GM19455 (cell line): ENCODE measurements around the gene SKP1.
A peak's percentile ranks its signal among the peaks of the same experiment; 100 is the strongest.
"Not testable (repeated sequence)": the region's sequence is repeated elsewhere in the genome, so short reads cannot be mapped to it uniquely, and the experiment has no call there.

Experiments used
- ATAC-seq: cut with Tn5 transposase; IDR thresholded peaks from one replicate; pipeline ENCODE4 v1.9.1; 2021; ENCODE audit not compliant: unreplicated experiment

The SKP1 gene

GRCh38 chr5:134176511-134177368 lies at the start of gene SKP1:
TSS of gene SKP1 (minus strand) at chr5:134176950. CDS start at chr5:134174022, 2,928 bp downstream.
- peak; percentile 78 for ATAC-seq

- peak; percentile 79 for ATAC-seq
Measured at GRCh38 chr5:134225780-134226440, 49.2 kb upstream of the SKP1 start, which contains the start of gene PPP2CA. TSS of gene PPP2CA (minus strand) at chr5:134226073. CDS start at chr5:134225861, 212 bp downstream.

GRCh38 chr5:134224888-134225779 lies 48.4 kb upstream of the SKP1 start:
- ATAC-seq, result peak; percentile 44

GRCh38 chr5:134223406-134224248 lies 46.9 kb upstream of the SKP1 start:
- no peak for ATAC-seq

GRCh38 chr5:134221690-134222089 lies 44.9 kb upstream of the SKP1 start:
- ATAC-seq, result not testable (repeated sequence)

DNA sequence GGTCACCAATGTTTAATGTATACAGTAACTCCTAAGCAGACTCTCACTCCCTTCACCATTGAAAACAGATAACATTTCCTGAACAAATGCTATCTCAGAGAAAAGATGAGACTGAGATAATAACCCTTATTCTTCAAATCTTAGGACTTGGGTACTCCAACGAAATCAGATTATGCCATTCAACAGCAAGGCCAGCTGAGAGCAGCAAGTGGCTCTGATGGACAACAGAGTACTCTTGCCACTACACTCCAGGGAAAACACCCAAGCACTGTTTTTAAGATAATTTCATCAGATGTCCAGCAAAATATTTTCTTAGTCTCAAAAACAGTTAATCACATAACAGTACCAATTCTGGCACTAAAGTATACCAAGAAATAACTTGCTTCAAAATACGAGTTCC lies 39.0 kb upstream of the SKP1 start:
- no peak for ATAC-seq

GRCh38 chr5:134211263-134212031 lies 34.7 kb upstream of the SKP1 start:
- not testable (repeated sequence) for ATAC-seq

DNA sequence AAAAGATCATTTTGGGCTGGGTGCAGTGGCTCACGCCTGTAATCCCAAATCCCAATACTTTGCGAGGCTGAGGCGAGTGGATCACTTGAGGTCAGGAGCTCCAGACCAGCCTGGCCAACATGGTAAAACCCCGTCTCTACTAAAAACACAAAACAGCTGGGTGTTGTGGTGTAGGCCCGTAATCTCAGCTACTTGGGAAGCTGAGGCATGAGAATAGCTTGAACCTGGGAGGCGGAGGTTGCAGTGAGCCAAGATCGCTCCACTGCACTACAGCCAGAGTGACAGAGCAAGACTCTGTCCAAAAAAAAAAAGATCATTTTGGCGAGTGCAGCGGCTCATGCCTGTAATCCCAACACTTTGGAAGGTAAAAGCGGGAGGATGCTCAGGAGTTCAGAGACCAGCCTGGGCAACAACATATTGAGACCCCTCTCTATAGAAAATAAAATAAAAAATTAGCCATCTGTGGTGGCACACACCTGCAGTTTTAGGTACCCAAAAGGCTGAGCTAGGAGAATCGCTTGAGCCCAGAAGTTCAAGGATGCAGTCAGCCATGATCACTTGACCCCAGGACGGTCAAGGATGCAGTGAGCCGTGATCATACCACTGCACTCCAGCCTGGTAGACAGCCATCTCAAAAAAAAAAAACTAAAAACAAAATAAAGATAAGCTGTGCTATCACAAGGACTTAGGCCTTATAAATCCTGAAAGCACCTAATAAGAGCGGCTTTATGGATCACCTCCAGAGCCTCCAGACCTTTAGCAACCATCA lies 32.9 kb upstream of the SKP1 start:
- no peak for ATAC-seq

DNA sequence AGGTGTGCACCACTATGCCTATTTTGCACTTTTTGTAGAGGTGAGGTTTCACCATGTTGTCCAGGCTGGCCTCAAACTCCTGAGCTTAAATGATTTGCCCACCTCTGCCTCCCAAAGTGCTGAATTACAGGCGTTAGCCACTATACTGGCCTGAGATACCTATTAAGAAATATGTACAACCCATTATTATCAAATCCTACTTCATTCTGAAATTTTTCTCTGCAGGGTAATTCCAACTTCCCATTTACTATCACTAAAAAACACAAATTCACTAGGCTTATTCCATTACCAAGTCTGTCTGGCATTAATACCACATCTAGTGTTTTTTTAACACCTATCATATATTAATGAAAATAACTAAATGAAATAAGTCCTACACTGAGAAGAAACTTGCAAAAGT lies 30.9 kb upstream of the SKP1 start:
- ATAC-seq, result no peak

DNA sequence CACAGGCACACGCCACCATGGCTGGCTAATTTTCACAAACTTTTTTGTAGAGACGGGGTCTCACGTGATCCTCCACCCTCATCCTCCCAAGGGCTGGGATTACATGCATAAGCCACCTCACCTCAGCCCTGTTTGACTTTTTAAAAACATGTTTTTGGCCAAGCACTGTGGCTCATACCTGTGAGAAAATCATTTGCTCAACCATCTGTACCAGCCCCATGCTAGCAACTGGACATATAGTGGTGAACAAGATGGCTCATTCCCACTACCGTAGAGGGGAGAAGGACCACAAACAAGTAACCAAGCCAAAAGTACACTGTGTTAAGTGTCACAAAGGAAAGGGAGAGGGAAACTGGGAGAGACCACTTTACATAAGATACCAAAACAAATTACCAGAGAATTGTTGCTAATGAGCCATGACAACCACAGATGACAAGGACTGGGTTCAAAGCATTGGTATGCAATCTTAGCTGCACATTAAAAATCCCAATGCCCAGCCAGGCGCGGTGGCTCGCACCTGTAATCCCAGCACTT lies 29.9 kb upstream of the SKP1 start:
- no peak for ATAC-seq

- ATAC-seq, result no peak
Measured at GRCh38 chr5:134204575-134204974, 27.8 kb upstream of the SKP1 start.

DNA sequence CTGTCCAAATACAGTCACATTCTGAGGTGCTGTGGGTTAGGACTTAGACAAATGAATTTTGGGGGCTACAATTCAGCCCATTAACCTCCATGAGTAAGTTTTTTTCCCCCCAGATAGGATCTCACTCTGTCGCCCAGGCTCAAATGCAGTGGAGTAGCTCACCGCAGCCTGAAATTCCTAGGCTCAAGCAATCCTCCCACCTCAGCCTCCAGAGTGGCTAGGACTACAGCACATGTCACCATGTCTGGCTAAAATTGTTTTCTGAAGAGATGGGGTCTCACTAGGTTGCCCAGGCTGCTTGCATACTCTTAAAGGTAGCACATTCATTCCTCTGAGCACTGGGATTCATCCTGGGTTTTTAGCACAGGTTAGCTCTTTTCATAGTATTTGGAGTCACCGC lies 26.9 kb upstream of the SKP1 start:
- no peak for ATAC-seq

- no peak for ATAC-seq
Measured at GRCh38 chr5:134195666-134196065, 18.9 kb upstream of the SKP1 start.

- no peak for ATAC-seq
Measured at GRCh38 chr5:134189031-134189430, 12.3 kb upstream of the SKP1 start.

DNA sequence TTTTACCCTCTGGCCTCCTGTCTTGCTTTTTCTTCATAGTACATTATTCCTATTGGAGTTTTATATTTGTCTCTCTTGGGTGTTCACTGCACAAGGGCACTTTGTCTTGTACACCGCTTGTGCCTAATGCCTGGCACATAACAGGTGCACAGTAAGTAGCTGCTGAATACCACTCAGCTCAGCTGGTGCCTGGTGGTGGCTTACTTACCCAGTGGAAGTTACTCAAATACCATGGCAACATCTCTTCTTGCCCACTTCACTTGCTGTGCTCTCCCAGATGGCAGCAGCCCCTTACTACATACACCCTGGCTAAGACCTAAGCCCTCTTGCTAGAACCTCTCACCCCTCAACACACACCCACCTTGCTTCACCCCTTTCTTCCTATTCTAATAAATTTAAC lies 11.3 kb upstream of the SKP1 start:
- ATAC-seq, result no peak

GRCh38 chr5:134184155-134185135 lies 7.7 kb upstream of the SKP1 start:
- peak; percentile 73 for ATAC-seq

DNA sequence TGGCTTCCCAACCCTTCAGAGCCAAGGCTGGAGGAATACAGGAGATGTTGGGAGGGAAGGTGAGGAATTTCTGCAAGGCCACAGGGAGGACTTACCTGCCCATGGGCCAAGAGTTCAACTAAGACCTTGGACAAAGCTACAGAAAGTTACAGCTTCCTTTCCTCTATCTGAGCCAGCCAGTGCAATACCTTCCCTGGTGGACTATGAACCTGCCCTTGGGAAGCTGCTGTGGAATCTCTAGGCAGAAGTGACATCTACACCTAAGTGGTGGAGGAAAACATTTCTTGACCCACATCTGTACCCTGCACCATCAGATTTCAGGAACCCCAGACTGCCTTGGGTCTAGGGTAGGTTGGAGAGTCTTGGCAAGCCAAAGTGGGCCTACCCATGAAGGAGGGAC lies 6.7 kb upstream of the SKP1 start:
- ATAC-seq, result no peak

DNA sequence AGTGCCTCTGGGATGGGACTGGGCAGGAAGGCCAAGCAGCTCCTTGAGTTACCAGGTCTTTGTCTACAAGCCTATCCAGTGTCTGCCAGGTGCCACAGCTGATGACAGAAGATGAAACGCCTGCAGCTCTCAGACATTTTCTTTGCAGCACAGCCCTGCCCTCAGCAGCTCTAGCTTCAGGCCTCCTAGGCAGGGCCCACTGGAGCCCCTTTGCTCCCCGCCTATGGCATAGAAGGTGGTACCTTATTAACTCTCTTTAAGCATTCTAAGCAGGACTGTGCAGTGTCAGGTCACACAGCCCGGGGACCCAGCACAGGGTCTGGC lies 1.3 kb upstream of the SKP1 start:
- ATAC-seq, result no peak
